Neuron (in vitro differentiated cells): ENCODE results near the gene SYNJ1.
A peak's percentile ranks its signal among the peaks of the same experiment; 100 is the strongest.
"Not testable (repeated sequence)": the region's sequence is repeated elsewhere in the genome, so short reads cannot be mapped to it uniquely, and the experiment has no call there.

Experiments used
- H2AFZ ChIP-seq: one replicate; pipeline ENCODE4 v1.6.1; 2013; ENCODE audit warnings: low read depth, mild to moderate bottlenecking, inconsistent platforms, low read length, moderate library complexity
- H3K27me3 ChIP-seq: one replicate; pipeline ENCODE4 v1.6.1; 2013; ENCODE audit warnings: low read length; ENCODE audit not compliant: insufficient read depth
- H3K36me3 ChIP-seq: one replicate; pipeline ENCODE4 v1.6.1; 2013; ENCODE audit warnings: low read length; ENCODE audit not compliant: insufficient read depth
- H3K4me1 ChIP-seq: one replicate; pipeline ENCODE4 v1.6.1; 2013; ENCODE audit warnings: low read length; ENCODE audit not compliant: insufficient read depth
- H3K4me3 ChIP-seq: 2 replicates; pipeline ENCODE4 v1.5.1; 2013; ENCODE audit warnings: mild to moderate bottlenecking, low read length, moderate library complexity
- H3K9me3 ChIP-seq: one replicate; pipeline ENCODE4 v1.6.1; 2013; ENCODE audit warnings: low read length

Gene SYNJ1

DNA sequence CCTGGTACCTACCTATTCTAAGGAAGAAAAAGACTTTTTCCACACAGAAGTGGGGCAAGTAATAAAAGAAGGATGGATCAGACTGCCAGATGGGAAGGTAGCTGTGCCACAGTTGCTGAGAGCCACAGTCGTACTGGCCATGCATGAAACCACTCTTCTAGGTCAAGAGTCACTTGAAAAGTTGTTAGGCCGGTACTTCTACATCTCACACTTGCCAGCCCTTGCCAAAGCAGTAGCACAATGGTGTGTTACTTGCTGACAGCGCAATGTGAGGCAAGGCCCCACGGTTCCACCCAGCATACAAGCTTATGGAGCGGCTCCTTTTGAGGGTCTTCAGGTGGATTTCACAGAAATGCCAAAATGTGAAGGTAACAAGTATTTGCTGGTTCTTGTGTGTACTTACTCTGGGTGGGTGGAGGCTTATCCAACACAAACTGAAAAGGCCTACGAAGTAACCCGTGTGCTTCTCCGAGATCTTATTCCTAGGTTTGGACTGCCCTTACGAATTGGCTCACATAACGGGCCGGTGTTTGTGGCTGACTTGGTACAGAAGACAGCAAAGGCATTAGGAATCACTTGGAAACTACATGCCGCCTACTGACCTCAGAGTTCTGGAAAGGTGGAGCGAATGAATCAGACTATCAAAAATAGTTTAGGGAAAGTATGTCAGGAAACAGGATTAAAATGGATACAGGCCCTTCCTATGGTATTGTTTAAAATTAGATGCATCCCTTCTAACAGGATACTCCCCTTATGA is 66.6 kb downstream of the SYNJ1 start:
- not testable (repeated sequence) for H3K4me3 ChIP-seq, H3K9me3 ChIP-seq, H3K27me3 ChIP-seq, H2AFZ ChIP-seq, H3K4me1 ChIP-seq
- H3K36me3 ChIP-seq = peaks cover 23% of the 10 kb centered on the region

- H3K4me3 ChIP-seq = no peak overlapping the region
- H3K9me3 ChIP-seq = peaks cover 2% of the 10 kb centered on the region
- no peaks in the 10 kb centered on the region for H3K27me3 ChIP-seq
- H2AFZ ChIP-seq = no peak overlapping the region
- no peaks in the 10 kb centered on the region for H3K4me1 ChIP-seq
- H3K36me3 ChIP-seq = peaks cover 3% of the 10 kb centered on the region
These were observed 69.3 kb downstream of the SYNJ1 start for GRCh38 chr21:32658524-32658923.

DNA sequence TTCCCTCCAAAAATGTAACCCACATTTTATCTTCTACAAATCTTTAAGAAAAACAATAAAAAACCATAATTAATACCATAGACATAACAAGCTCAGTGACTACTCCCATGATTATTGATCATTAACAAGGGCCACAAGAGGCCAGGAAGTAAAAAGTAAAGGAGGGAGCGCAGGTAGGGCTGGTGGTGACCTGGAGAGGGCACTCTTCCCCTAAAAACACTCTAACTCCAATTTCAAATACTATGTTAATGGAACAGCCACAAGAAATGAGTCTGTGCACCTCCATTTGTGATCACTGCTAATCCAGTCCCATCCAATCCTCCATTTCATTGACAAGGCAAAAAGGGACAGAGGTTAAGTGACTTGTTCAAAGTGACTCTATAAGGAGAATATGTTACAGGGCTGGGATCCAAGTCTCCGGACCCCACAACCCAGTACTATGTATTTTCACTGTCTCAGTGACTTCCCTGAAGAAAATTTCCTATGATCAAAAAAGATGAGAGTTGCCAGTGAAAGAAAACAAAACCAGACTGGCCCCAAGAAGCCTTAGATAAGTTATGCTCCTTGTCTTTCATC is 74.4 kb downstream of the SYNJ1 start:
- Histone ChIP-seq H2AFZ (no peak overlapping the region), H3K4me3 (no peak overlapping the region), H3K4me1 (no peaks in the 10 kb centered on the region), H3K27me3 (no peaks in the 10 kb centered on the region), H3K9me3 (no peaks in the 10 kb centered on the region), H3K36me3 (peaks cover 2% of the 10 kb centered on the region)

GRCh38 chr21:32648165-32648564 is 79.6 kb downstream of the SYNJ1 start:
- no peaks in the 10 kb centered on the region for H3K27me3 ChIP-seq
- H3K36me3 ChIP-seq = peaks cover 12% of the 10 kb centered on the region
- no peak overlapping the region for H2AFZ ChIP-seq
- peaks cover 9% of the 10 kb centered on the region for H3K4me1 ChIP-seq
- H3K9me3 ChIP-seq = no peaks in the 10 kb centered on the region
- H3K4me3 ChIP-seq = no peak overlapping the region

DNA sequence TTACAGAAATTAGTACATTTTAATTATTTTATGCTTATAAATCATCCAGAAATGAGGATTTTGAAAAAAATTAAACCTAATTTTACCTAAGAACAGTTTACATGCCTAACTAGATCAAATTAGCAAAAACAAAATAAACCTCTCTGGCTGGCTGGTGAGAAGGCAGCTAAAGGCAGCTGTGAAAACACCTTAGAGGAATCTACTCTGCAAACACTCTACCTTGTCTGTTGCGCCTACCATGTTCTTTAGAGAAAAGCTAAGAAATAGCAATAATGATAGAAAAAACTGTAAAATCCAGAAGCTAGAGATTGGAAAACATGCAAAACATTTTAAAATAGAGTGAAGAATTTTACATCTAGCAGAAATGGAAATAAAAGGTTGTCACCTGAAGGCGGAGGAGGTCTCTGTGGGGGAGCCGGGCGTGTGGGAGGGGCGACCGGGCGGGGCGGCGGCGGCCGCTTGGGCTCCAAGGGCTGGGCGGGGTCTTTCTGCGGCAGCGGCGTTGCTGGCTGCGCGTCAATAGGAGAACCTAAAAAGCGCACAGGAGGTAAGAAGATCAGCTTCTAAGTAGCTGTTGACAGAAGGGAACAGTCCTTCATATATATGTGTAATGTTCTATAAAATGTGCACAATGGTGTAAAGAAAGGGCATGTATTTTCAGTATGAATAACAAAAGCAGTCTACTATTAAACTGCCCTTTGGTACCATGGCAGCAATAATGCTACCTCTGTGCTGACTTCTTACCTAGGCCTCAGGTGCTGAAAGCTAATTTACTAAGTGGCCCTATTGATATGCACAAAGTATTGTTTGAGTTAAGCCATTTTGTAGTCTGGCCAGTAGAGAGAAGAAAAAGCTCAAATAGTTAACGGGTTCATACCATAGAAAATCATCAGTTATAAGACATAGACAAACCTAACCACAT is 82.3 kb downstream of the SYNJ1 start:
- Histone ChIP-seq H3K9me3 (no peaks in the 10 kb centered on the region), H3K27me3 (no peaks in the 10 kb centered on the region), H2AFZ (no peak overlapping the region), H3K4me3 (no peak overlapping the region), H3K36me3 (peaks cover 12% of the 10 kb centered on the region), H3K4me1 (peaks cover 9% of the 10 kb centered on the region)

DNA sequence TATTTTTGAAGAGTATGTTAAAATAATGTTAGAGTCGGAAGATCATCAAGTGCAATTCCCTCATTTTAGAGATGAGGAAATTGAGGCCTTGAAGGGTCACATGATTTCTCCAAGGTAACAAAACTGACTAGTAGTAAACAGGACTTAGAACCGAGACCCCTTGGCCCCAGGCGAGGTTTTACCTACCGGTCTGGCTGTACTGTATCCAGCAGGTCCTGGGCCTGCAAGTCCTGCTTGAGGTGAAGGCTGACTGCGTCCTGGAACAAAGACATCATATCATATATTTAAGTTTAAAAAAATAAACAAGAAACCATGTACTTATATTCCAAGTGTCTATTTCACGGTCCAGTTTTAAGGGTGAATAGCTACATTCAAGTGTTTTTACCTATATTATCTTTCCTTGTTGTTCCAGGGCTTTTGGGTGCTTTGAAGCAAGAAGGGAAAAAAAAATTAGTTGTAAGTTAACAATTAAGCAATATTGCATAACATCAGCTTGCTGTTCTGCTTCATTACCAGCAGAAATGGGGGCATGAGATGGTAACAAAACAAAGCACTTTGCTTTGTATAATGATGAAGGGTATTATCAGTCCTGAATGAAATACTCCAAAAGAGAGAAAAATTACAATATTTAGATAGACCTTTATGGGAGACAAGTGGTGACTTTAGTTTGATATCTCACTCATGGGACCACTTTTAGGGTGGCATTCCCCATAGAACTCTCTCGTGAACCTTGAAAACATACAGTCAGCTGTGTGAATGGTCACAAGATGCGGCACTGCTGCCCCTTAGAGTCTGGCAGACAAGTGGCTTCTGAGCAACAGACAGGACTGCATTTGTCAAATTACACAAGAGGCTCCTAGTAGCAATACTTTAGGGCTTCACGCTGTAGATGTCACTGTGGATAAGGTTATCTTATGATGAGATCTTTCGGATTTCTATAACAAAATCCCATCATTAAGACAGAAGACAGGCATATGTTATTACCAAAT is 85.8 kb downstream of the SYNJ1 start:
- peaks cover 22% of the 10 kb centered on the region for H3K36me3 ChIP-seq
- no peaks in the 10 kb centered on the region for H3K27me3 ChIP-seq

GRCh38 chr21:32626621-32627196 is 101.1 kb downstream of the SYNJ1 start:
- Histone ChIP-seq H3K4me1 (no peaks in the 10 kb centered on the region), H2AFZ (no peak overlapping the region), H3K27me3 (no peaks in the 10 kb centered on the region), H3K9me3 (peaks cover 3% of the 10 kb centered on the region), H3K36me3 (peaks cover 9% of the 10 kb centered on the region), H3K4me3 (no peak overlapping the region)

More for the DNA sequence above, 85.8 kb downstream of the SYNJ1 start:
- no peak overlapping the region for H3K4me3 ChIP-seq
- H3K4me1 ChIP-seq = peaks cover 9% of the 10 kb centered on the region
- no peak overlapping the region for H2AFZ ChIP-seq
- no peaks in the 10 kb centered on the region for H3K9me3 ChIP-seq

- H3K4me3 ChIP-seq, H3K36me3 ChIP-seq, H3K27me3 ChIP-seq, H3K4me1 ChIP-seq, H3K9me3 ChIP-seq, H2AFZ ChIP-seq: not testable (repeated sequence)
These were observed 109.6 kb downstream of the SYNJ1 start for GRCh38 chr21:32618218-32618617.

DNA sequence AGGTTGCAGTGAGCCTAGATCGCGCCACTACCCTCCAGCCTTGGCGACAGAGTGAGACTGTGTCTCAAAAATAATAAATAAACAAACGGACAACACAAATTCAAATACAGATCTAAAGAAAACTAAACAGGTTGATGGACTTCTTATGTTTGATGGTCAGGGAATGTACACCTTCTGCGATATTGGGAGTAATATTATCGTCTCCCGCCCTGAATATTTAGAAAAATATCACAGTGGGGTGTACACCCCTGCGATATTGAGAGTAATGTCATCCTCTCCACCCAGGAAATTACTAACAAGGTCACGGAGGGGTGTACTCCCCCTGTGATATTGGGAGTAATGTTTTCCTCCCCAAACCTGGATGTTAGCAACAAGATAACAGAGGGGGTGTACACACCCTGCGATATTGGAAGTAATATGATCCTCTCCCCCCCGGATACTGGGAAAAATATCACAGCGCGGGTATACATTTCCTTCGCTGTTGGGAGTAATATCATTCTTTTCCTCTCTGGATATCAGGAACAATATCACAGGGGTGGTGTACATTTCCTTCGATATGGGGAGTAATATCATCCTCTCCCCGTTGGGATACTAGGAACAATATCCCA is 114.3 kb downstream of the SYNJ1 start:
- H3K4me1 ChIP-seq = peaks cover 11% of the 10 kb centered on the region
- peaks cover 7% of the 10 kb centered on the region for H3K36me3 ChIP-seq
- peak overlapping the region; percentile 80 for H3K4me3 ChIP-seq
- H3K27me3 ChIP-seq = no peaks in the 10 kb centered on the region
- no peaks in the 10 kb centered on the region for H3K9me3 ChIP-seq
- peak overlapping the region; percentile 86 for H2AFZ ChIP-seq

GRCh38 chr21:32612999-32613337 is 114.8 kb downstream of the SYNJ1 start:
- H3K27me3 ChIP-seq = no peaks in the 10 kb centered on the region
- no peaks in the 10 kb centered on the region for H3K9me3 ChIP-seq
- H3K36me3 ChIP-seq = peaks cover 10% of the 10 kb centered on the region
- H2AFZ ChIP-seq = peak overlapping the region; percentile 86
- H3K4me3 ChIP-seq = peak overlapping the region; percentile 80
- peaks cover 11% of the 10 kb centered on the region for H3K4me1 ChIP-seq

DNA sequence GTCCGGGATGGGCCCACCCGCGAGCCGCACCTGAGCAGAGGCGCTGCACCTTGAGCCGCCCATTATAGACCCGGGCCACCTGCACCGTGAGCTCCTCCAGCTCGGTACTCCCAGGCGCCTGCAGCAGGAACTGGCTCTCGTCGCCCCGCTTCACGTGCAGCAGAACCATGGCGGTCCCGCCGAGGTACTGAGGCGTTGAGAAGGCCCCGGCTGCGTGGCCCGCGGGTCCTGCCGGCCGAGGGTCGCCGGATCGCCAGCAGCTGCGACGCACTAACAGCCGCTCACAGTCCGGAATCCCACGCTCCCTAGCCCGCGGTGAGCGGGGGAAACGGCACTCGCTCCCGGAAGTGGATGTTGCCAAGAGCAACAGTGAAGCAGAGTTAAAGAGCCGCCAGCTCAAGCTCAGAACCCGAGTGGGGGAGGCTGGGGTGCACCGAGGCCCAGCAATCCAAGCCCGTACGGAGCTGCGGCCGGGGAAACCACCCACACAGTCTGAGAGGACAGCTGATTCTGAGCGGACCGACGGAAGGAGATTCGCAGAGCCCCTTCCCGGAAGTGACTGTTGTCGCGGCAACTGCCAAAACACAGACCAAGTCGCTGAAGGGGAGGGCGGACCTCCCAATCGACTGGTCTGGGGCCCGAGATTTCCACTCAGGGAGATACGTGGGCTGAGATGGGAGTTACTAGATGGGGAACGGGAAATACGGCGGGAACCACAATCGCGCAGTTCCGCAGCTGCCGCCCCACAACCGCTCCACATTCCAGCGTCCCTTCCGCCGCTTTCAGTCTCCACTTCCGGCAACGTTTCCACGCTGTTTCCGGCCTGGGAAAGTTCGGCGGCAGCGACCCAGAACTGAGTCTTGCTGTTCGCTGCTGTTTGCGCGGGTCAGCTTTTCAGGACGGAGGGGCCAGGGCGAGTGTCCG is 115.5 kb downstream of the SYNJ1 start, which contains the start of gene CFAP298:
CFAP298 (minus strand) TSS at position 303 of the 924 bp plus-strand sequence; CDS start at position 169, 134 bp downstream.
- Histone ChIP-seq H3K4me1 (peaks cover 11% of the 10 kb centered on the region), H3K9me3 (no peaks in the 10 kb centered on the region), H3K27me3 (no peaks in the 10 kb centered on the region), H2AFZ (peak within 1 kb of the TSS; percentile 86), H3K4me3 (peak within 1 kb of the TSS; percentile 80), H3K36me3 (peaks cover 10% of the 10 kb centered on the region)
